ENCODE measurements around the gene OVCA2. TPM values are rescaled to one million over a fixed set of nuclear protein-coding genes. Genes with fewer than 3 reads are reported as not detected.

Gene OVCA2
- total and polyA plus RNA-seq, 2 donors (not counting 3 experiments of a cell fraction or from before 2014, with no cell fraction given): 41.3 to 84.2 TPM

DNA sequence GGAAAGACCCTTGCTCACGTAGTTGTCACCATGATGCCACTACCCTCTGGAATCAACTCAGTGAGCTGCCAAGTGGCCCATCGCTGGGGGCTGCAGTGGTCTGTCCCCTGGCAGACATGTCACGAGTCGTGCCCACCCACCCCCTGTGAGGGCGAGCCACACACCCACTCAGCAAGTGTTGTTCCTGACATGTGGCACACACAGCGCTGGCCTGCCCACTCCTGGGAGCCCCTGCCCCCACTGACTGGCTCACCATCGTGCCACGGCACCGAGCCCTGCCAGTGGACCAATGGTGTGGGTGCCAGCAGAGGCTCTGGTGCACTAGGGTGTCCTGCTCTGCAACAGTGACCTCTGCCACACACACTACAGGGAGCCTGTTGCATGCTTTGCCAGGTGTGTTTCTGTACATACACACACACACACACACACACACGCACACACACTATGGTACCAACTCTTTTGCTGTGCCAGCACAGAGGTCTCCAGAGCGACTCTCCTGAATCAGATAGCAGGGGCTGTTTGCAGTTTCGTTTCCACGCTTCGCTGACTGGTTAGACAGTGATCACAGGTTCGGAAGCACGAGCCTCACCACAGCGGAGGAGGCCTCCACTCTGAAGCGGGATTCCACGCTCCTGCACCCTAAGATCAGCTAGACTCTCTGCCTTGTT, 24.4 kb upstream of the OVCA2 start:
- TF ChIP-seq GATA2 (IDR thresholded peaks at IDR 0.05; ENCODE audit: insufficient read depth, insufficient read length, low read depth, low read length) (no peak), JUN (IDR thresholded peaks at IDR 0.05; ENCODE audit: borderline replicate concordance, insufficient read depth, insufficient read length, low read depth) (no peak), POLR2AphosphoS5 (IDR thresholded peaks at IDR 0.05; ENCODE audit: insufficient read depth, low read depth, low read length) (no peak), CTCF (IDR thresholded peaks at IDR 0.05; ENCODE audit: extremely low read depth in 1 of 2, insufficient read depth in 1 of 2, low read depth in 1 of 2, low read length in 2 of 2) (no peak), MAX (IDR thresholded peaks at IDR 0.05; ENCODE audit: insufficient read depth, insufficient read length) (no peak), MYC (IDR thresholded peaks at IDR 0.05; ENCODE audit: low read depth, low read length) (no peak), EZH2 (IDR thresholded peaks at IDR 0.05; ENCODE audit: borderline replicate concordance, low read depth, low read length, severe bottlenecking) (no peak), POLR2A (IDR thresholded peaks at IDR 0.05; ENCODE audit: low read depth, low read length) (no peak), FOS (IDR thresholded peaks at IDR 0.05; ENCODE audit: borderline replicate concordance, insufficient read depth, low read length) (no peak)
- no peaks in the 10 kb centered on the region for H3K79me2 ChIP-seq (ENCODE audit: control insufficient read depth, insufficient read depth, low read length)
- H3K27ac ChIP-seq (ENCODE audit: insufficient read depth, low read depth, low read length): no peak overlapping the region
- ChIA-PET CTCF (no interaction called here), POLR2A (no interaction called here)
- dilution Hi-C loops (cut with MboI; ENCODE audit: extremely low pct_ligation_motif_present, low sequenced_read_pairs): no loop called here
- H3K27me3 ChIP-seq (ENCODE audit: control insufficient read depth in 2 of 2, insufficient read depth in 2 of 2, low read length in 2 of 2): peaks cover 0 to 12% of the 10 kb centered on the region in 2 experiments
- no peak overlapping the region for H3K9ac ChIP-seq (replicated peaks; ENCODE audit: extremely low read depth, insufficient read depth, low read length)
- H3K36me3 ChIP-seq (ENCODE audit: control insufficient read depth in 2 of 2, extremely low read depth in 1 of 2, insufficient read depth in 2 of 2, low read length in 2 of 2): no peaks in the 10 kb centered on the region
- no peaks in the 10 kb centered on the region for H4K20me1 ChIP-seq (replicated peaks; ENCODE audit: control insufficient read depth, extremely low read depth, insufficient read depth, low read length)
- H3K4me1 ChIP-seq (ENCODE audit: control insufficient read depth, extremely low read depth, insufficient read depth, low read length): peaks cover 10% of the 10 kb centered on the region
- no peak overlapping the region for H3K4me3 ChIP-seq (replicated peaks in 1 of 3; ENCODE audit: insufficient read depth in 1 of 3, low read depth in 1 of 3, low read length in 3 of 3)
- H3K9me1 ChIP-seq (replicated peaks; ENCODE audit: control insufficient read depth, extremely low read depth, insufficient read depth, low read length): no peaks in the 10 kb centered on the region
- DNase-seq (ENCODE audit: low read depth, low spot score) (no peak), FAIRE-seq (no peak)
- BruUV-seq (replicated peaks): no TSS peak
- H3K9me3 ChIP-seq (replicated peaks; ENCODE audit: control insufficient read depth, insufficient read depth, low read length): no peaks in the 10 kb centered on the region
- no peak overlapping the region for H3K4me2 ChIP-seq (ENCODE audit: insufficient read depth, low read length)
- intact Hi-C loops (cut with micrococcal nuclease): no loop called here
- H2AFZ ChIP-seq (ENCODE audit: low read depth, low read length): no peak overlapping the region

Data from endothelial cell of umbilical vein (primary cell).